Transverse colon (tissue), 4 donors: ENCODE measurements around the gene MXRA8.

Experiments used
- POLR2A ChIP-seq: fragments of 450-650 bp; IDR thresholded peaks from one replicate; pipeline ENCODE4 v1.6.1; 2016; ENCODE audit warnings: antibody characterized with exemption, mild to moderate bottlenecking, moderate library complexity
- POLR2AphosphoS5 ChIP-seq, 3 donors: sonication (generic); formaldehyde crosslinking; IDR thresholded peaks; one replicate each; pipeline ENCODE4 v1.6.1; 2016; ENCODE audit warnings: antibody characterized with exemption in 3 of 3
- TF ChIP-seq, protein P1 (sequence below), 5 experiments: fragments of 200-600 bp in 3 of 5; fragments of 450-650 bp in 2 of 5; sonication (generic) in 3 of 5; IDR thresholded peaks; 1 replicate in 2 of 5; 2 replicates in 3 of 5; pipeline ENCODE4 v1.5.1; 2016 to 2017; ENCODE audit warnings: antibody characterized with exemption in 5 of 5, inconsistent platforms in 3 of 5, mild to moderate bottlenecking in 2 of 5, moderate library complexity in 1 of 5

DNA sequence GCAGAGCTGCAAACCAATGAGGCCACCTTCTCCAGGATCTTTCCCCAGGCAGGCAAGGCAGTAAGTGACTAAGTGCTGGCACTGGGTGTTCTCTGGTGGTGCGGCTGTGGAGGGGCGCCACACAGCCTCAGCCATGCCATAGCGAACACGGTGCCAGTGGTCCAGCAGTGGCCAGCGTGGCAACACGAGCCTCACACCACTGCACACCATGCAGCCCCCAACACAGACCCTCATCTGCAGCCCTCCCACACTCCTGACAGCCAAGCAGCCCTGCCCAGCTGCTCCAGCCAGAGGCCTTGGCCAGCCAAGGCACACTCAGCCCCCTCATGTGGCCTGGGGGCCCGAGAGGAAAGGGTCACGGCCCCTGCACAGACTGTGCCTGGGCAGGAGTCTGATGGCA, 36.9 kb downstream of the MXRA8 start:
- TF ChIP-seq, protein P1, sequence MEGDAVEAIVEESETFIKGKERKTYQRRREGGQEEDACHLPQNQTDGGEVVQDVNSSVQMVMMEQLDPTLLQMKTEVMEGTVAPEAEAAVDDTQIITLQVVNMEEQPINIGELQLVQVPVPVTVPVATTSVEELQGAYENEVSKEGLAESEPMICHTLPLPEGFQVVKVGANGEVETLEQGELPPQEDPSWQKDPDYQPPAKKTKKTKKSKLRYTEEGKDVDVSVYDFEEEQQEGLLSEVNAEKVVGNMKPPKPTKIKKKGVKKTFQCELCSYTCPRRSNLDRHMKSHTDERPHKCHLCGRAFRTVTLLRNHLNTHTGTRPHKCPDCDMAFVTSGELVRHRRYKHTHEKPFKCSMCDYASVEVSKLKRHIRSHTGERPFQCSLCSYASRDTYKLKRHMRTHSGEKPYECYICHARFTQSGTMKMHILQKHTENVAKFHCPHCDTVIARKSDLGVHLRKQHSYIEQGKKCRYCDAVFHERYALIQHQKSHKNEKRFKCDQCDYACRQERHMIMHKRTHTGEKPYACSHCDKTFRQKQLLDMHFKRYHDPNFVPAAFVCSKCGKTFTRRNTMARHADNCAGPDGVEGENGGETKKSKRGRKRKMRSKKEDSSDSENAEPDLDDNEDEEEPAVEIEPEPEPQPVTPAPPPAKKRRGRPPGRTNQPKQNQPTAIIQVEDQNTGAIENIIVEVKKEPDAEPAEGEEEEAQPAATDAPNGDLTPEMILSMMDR (IDR thresholded peaks at IDR 0.05), result no peak
- TF ChIP-seq POLR2AphosphoS5 (IDR thresholded peaks at IDR 0.05) (no peak), POLR2A (no peak)
